Bone marrow (tissue), 2 donors: Measurements from ENCODE around the gene IRF4.

Experiments
- DNase-seq, 2 donors: peaks; one replicate each; lab custom pipeline; 2025; lab: John Stamatoyannopoulos, UW

Gene IRF4

GRCh38 chr6:444653-445275 is 53.2 kb downstream of the IRF4 start:
- no peak for DNase-seq

- DNase-seq = no peak
These were observed 54.2 kb downstream of the IRF4 start for GRCh38 chr6:445571-446417.

- no peak for DNase-seq
These were observed 55.1 kb downstream of the IRF4 start for GRCh38 chr6:446418-447366.

GRCh38 chr6:447381-448165 is 56.0 kb downstream of the IRF4 start:
- DNase-seq = no peak

- no peak for DNase-seq
These were observed 56.9 kb downstream of the IRF4 start for GRCh38 chr6:448296-449056.

GRCh38 chr6:449057-449430 is 57.5 kb downstream of the IRF4 start:
- DNase-seq = no peak

- DNase-seq = no peak
These were observed 58.2 kb downstream of the IRF4 start for GRCh38 chr6:449486-450419.

- no peak for DNase-seq
These were observed 59.8 kb downstream of the IRF4 start for GRCh38 chr6:451336-451735.

- no peak for DNase-seq
These were observed 60.3 kb downstream of the IRF4 start for GRCh38 chr6:451847-452246.

- DNase-seq = no peak
These were observed 60.9 kb downstream of the IRF4 start for GRCh38 chr6:452301-453067.

- no peak for DNase-seq
These were observed 61.6 kb downstream of the IRF4 start for GRCh38 chr6:453152-453551.

GRCh38 chr6:454148-454991 is 62.8 kb downstream of the IRF4 start:
- no peak for DNase-seq

GRCh38 chr6:455006-455585 is 63.5 kb downstream of the IRF4 start:
- DNase-seq = no peak

- DNase-seq = no peak
These were observed 64.3 kb downstream of the IRF4 start for GRCh38 chr6:455835-456234.

GRCh38 chr6:456358-456867 is 64.9 kb downstream of the IRF4 start:
- DNase-seq = no peak

- no peak for DNase-seq
These were observed 65.3 kb downstream of the IRF4 start for GRCh38 chr6:456887-457286.
